ENCODE results near the gene INVS.

- TF ChIP-seq CTCF (IDR thresholded peaks at IDR 0.05 in 4 of 5, conservative IDR thresholded peaks at IDR 0.05 in 1 of 5), result no peak
- no peak for TF ChIP-seq POLR2A (IDR thresholded peaks at IDR 0.05)
These were observed 10.8 kb upstream of the INVS start for GRCh38 chr9:100088202-100088601.
